NCI-H2227 (cell line): Measurements from ENCODE around the gene MIER2.
"Not testable (repeated sequence)": the region's sequence is repeated elsewhere in the genome, so short reads cannot be mapped to it uniquely, and the experiment has no call there.

Source experiments
- DNase-seq: peaks from one replicate; lab custom pipeline; 2025; ENCODE audit not compliant: unreplicated experiment; lab: John Stamatoyannopoulos, UW

The MIER2 gene

GRCh38 chr19:262125-262524, 82.5 kb downstream of the MIER2 start:
- no peak for DNase-seq

- DNase-seq, result not testable (repeated sequence)
These were observed 87.8 kb downstream of the MIER2 start for GRCh38 chr19:256804-257203.
